Tibial nerve (tissue), 4 donors: ENCODE data around the gene SUFU. TPM values are rescaled to one million over a fixed set of nuclear protein-coding genes. Genes with fewer than 3 reads are reported as not detected.

Source experiments
- DNase-seq, 2 donors: peaks; one replicate each; pipeline ENCODE4 v3.0.0-alpha.2; 2019; ENCODE audit warnings: low spot score in 2 of 2
- H3K27ac ChIP-seq, 4 donors: fragments of 200-600 bp; sonication (generic) in 3 of 4; one replicate each; pipeline ENCODE4 v1.5.1; 2017 to 2019; ENCODE audit warnings: mild to moderate bottlenecking in 1 of 4
- H3K27me3 ChIP-seq, 2 donors: fragments of 200-600 bp; sonication (generic) in 1 of 2; one replicate each; pipeline versions ENCODE4 v1.5.1 to v1.6.0; 2017 to 2019
- H3K36me3 ChIP-seq, 3 donors: fragments of 200-600 bp; sonication (generic); one replicate each; pipeline ENCODE4 v1.5.1; 2018 to 2019
- H3K4me1 ChIP-seq, 4 donors: fragments of 200-600 bp; sonication (generic) in 3 of 4; one replicate each; pipeline ENCODE4 v1.5.1; 2017 to 2019
- H3K4me3 ChIP-seq, 4 donors: fragments of 200-600 bp; sonication (generic) in 3 of 4; one replicate each; pipeline ENCODE4 v1.5.1; 2017 to 2019; ENCODE audit warnings: mild to moderate bottlenecking in 1 of 4, moderate library complexity in 1 of 4
- H3K9me3 ChIP-seq, 4 donors: fragments of 200-600 bp; sonication (generic) in 3 of 4; one replicate each; pipeline ENCODE4 v1.5.1; 2017 to 2019
- EP300 ChIP-seq, 2 donors: sonication (generic); formaldehyde crosslinking; IDR thresholded peaks; one replicate each; pipeline ENCODE4 v1.6.1; 2017; ENCODE audit warnings: antibody characterized with exemption in 2 of 2, mild to moderate bottlenecking in 1 of 2
- POLR2A ChIP-seq, 2 donors: fragments of 450-650 bp; IDR thresholded peaks; one replicate each; pipeline ENCODE4 v1.6.1; 2017; ENCODE audit warnings: antibody characterized with exemption in 2 of 2, mild to moderate bottlenecking in 2 of 2, moderate library complexity in 2 of 2
- WGBS, 2 donors: methylation state at CpG; one replicate each; pipeline ENCODE4 v1.1.5; 2018; 5-methylcytosine and 5-hydroxymethylcytosine counted together
- total RNA-seq, 4 donors: library from RNA; depleted of rRNA; stranded (reverse); fragments of >200 nt; gene quantifications; one replicate each; pipeline ENCODE4 v1.1.0, GENCODE V29; 2016
- TF ChIP-seq, protein P1 (sequence below), 5 experiments: fragments of 200-600 bp in 3 of 5; fragments of 450-650 bp in 2 of 5; sonication (generic) in 3 of 5; IDR thresholded peaks; one replicate each; pipeline ENCODE4 v1.5.1; 2016 to 2019; ENCODE audit warnings: antibody characterized with exemption in 5 of 5, mild to moderate bottlenecking in 3 of 5, moderate library complexity in 2 of 5

Gene SUFU
- total RNA-seq, 4 donors from 2014 or later: 9.8 to 17.1 (median 14.2) TPM

DNA sequence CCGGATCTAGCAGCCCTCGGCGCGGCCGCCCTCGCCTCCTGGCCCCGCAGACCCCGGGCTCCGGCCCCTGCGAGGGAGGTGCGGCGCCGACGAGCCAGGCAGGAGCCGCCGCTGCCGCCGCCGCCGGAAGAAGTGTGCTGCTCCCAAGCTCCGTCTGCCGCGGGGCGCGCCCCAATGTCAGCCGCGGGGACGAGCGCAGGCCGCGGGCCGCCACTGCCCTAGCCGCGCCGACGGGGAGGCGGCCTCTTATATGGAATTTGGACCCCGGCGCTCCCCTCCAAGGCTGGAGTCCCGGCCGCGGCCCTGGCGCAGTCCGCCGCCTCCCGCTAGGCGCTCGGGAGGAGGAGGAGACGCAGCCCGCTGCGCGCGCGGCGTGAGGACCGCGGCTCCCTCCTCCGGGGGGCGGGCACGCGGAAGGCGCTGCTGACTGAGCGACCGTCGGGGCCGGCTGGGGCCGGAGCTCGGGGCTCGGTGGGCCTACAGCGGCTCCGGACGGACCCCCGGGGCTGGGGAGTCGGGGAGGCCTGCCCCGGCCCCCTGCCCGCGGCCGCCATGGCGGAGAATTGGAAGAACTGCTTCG, 140.4 kb downstream of the SUFU start, which contains the start of gene TRIM8:
TSS of gene TRIM8 (plus strand) at position 414 of the 580 bp plus-strand sequence. CDS start at position 553, 139 bp downstream.
- DNase-seq: no peak

DNA sequence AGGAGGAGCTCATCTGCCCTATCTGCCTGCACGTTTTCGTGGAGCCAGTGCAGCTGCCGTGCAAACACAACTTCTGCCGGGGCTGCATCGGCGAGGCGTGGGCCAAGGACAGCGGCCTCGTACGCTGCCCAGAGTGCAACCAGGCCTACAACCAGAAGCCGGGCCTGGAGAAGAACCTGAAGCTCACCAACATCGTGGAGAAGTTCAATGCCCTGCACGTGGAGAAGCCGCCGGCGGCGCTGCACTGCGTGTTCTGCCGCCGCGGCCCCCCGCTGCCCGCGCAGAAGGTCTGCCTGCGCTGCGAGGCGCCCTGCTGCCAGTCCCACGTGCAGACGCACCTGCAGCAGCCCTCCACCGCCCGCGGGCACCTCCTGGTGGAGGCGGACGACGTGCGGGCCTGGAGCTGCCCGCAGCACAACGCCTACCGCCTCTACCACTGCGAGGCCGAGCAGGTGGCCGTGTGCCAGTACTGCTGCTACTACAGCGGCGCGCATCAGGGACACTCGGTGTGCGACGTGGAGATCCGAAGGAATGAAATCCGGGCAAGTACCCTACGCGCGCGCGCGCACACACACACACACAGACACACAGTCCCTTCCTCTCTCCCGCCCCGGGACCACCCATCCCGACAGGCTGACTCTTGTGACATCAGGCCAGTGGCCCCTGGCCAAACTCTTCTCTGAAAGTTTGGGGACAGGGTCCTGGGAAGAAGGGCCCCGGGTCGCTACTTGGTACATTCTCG, 141.0 kb downstream of the SUFU start:
- Histone ChIP-seq H3K27ac (peak overlapping the region; percentile 99 to 100 (median 99)), H3K9me3 (no peaks in the 10 kb centered on the region), H3K27me3 (no peaks in the 10 kb centered on the region), H3K4me3 (peak overlapping the region; percentile 88 to 99 (median 96)), H3K36me3 (peaks cover 0 to 13% (median 0%) of the 10 kb centered on the region in 3 donors), H3K4me1 (peaks cover 0 to 39% (median 32%) of the 10 kb centered on the region in 4 donors)
- WGBS, 2 donors: 0% methylated on average over 13 to 42 of the region's 62 CpGs
- peak; percentile 68 to 76 for DNase-seq
- TF ChIP-seq EP300 (IDR thresholded peaks at IDR 0.05) (peak in 1 of 2 donors; percentile 58), POLR2A (IDR thresholded peaks at IDR 0.05) (no peak)
- TF ChIP-seq, protein P1, sequence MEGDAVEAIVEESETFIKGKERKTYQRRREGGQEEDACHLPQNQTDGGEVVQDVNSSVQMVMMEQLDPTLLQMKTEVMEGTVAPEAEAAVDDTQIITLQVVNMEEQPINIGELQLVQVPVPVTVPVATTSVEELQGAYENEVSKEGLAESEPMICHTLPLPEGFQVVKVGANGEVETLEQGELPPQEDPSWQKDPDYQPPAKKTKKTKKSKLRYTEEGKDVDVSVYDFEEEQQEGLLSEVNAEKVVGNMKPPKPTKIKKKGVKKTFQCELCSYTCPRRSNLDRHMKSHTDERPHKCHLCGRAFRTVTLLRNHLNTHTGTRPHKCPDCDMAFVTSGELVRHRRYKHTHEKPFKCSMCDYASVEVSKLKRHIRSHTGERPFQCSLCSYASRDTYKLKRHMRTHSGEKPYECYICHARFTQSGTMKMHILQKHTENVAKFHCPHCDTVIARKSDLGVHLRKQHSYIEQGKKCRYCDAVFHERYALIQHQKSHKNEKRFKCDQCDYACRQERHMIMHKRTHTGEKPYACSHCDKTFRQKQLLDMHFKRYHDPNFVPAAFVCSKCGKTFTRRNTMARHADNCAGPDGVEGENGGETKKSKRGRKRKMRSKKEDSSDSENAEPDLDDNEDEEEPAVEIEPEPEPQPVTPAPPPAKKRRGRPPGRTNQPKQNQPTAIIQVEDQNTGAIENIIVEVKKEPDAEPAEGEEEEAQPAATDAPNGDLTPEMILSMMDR (IDR thresholded peaks at IDR 0.05): peak; percentile 40 to 76 (median 61)

More for the DNA sequence above, 140.4 kb downstream of the SUFU start, which contains the start of gene TRIM8:
- Histone ChIP-seq H3K27me3 (no peaks in the 10 kb centered on the region), H3K4me3 (peak within 1 kb of the TSS; percentile 88 to 99 (median 96)), H3K9me3 (no peaks in the 10 kb centered on the region), H3K4me1 (peaks cover 0 to 32% (median 26%) of the 10 kb centered on the region in 4 donors), H3K36me3 (peaks cover 0 to 13% (median 0%) of the 10 kb centered on the region in 3 donors), H3K27ac (peak within 1 kb of the TSS; percentile 99 to 100 (median 99))
- 0% methylated on average over 60 to 68 of the region's 80 CpGs for WGBS, 2 donors
- TF ChIP-seq, protein P1 (IDR thresholded peaks at IDR 0.05): no peak
- TF ChIP-seq EP300 (IDR thresholded peaks at IDR 0.05) (no peak), POLR2A (IDR thresholded peaks at IDR 0.05) (no peak)

DNA sequence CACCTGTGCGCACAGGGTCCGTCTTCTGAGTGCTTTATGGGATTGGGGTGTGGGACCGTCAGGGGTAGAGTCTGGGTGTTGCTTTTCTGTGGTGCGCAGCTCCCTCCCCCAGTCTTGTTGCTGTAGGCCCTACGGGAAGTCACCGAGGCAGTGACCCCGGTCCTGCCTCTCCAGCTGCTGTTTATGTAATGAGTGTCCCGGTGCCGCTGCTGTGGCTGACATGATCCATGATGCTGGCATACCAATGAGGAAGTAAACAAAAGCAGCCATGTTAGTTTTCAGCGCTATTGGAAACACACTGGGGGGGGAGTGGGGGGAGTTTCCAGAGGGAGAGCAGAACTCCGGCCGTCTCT, 141.6 kb downstream of the SUFU start:
- peak; percentile 62 to 74 for DNase-seq
- Histone ChIP-seq H3K36me3 (peaks cover 0 to 15% (median 0%) of the 10 kb centered on the region in 3 donors), H3K4me3 (peak overlapping the region; percentile 88 to 99 (median 96)), H3K27me3 (no peaks in the 10 kb centered on the region), H3K27ac (peak overlapping the region; percentile 99 to 100 (median 99)), H3K4me1 (peaks cover 0 to 44% (median 38%) of the 10 kb centered on the region in 4 donors), H3K9me3 (no peaks in the 10 kb centered on the region)
- WGBS, 2 donors: 0 to 3% methylated on average over 4 to 11 of the region's 12 CpGs
- TF ChIP-seq, protein P1 (IDR thresholded peaks at IDR 0.05): no peak
- TF ChIP-seq EP300 (IDR thresholded peaks at IDR 0.05): no peak
- no peak for TF ChIP-seq POLR2A (IDR thresholded peaks at IDR 0.05)

DNA sequence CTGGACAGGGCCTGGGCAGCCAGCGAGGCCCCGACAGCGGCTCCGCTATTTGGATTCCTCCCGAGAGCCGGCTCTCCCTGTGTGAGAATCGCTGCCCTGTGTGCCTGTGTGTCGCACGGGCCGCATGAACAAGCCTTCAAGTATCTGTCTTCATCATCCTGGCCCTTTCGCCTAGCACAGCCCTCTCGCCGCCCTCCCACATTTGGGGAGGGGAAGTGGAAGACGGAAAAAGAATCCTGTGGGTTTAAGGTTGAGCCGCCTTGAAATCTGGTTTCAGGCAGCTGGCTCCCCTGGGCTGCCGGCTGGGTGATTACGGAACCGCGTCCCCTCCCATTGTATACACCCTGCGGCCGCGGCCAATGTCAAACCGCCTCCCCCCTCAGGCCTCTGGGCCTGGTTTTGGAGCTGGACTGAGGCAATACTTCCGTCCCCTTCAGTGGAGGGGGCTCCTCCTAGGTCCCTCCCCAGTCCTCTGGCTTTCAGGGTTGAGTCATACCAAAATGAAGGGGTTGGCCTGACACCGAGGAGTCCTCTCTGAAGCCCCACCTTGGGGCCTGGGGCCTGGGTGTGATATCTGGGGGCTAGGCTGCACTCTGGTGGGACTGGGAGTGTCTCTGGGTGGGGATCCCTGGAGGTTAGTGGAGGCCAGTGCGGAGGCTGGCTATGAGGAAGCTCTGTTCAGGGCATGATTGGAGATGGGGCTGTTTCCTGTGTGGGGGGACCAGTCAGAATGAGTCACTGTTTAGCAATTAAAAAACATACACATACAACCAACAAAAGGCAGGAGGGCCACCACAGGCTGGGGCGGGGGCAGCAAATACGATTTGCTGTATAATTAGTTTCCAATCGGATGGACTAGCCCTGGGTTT, 142.2 kb downstream of the SUFU start:
- Histone ChIP-seq H3K27ac (peak overlapping the region; percentile 99 to 100 (median 99)), H3K36me3 (peaks cover 0 to 21% (median 0%) of the 10 kb centered on the region in 3 donors), H3K27me3 (no peaks in the 10 kb centered on the region), H3K4me1 (peaks cover 0 to 50% (median 44%) of the 10 kb centered on the region in 4 donors), H3K9me3 (no peaks in the 10 kb centered on the region), H3K4me3 (peak overlapping the region; percentile 88 to 99 (median 96))
- WGBS, 2 donors: 0% methylated on average over 17 to 21 of the region's 29 CpGs
- peak; percentile 90 to 94 for DNase-seq
- TF ChIP-seq EP300 (IDR thresholded peaks at IDR 0.05) (peak; percentile 60 to 98), POLR2A (IDR thresholded peaks at IDR 0.05) (peak; percentile 85 to 86)
- TF ChIP-seq, protein P1 (IDR thresholded peaks at IDR 0.05): peak in 2 of 5 experiments; percentile 37 to 38
